Retinal pigment epithelial cell (primary cell): ENCODE data around the gene GAPDHS.

ENCODE experiments used
- DNase-seq: peaks from one replicate; pipeline ENCODE4 v3.0.0-alpha.2; 2010; ENCODE audit warnings: low read depth
- H3K4me3 ChIP-seq: 2 replicates; pipeline ENCODE4 v1.5.1; 2011; ENCODE audit warnings: mild to moderate bottlenecking, low read length, control low read depth, moderate library complexity
- TF ChIP-seq, protein P1 (sequence below): conservative IDR thresholded peaks from 2 replicates; pipeline ENCODE4 v1.5.1; 2011; ENCODE audit warnings: low read depth, low read length, control low read depth, inconsistent platforms

Gene GAPDHS

DNA sequence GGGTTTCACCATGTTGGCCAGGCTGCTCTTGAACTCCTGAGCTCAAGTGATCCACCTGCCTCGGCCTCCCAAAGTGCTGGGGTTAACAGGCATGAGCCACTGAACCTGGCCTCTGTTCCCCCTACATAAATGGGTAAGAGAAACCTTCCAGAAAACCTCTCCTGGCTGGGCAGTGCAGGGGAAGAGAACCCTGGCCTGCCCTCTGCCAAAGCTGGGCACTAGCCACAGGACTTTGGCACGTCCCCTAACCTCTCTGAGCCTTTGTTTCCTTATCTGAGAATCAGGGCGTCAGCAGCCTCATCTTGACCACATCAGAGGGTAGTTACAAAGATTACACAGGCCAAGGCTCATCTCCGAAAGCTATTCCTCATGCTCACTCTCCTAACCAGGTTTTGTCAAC lies 7.4 kb upstream of the GAPDHS start:
- TF ChIP-seq, protein P1, sequence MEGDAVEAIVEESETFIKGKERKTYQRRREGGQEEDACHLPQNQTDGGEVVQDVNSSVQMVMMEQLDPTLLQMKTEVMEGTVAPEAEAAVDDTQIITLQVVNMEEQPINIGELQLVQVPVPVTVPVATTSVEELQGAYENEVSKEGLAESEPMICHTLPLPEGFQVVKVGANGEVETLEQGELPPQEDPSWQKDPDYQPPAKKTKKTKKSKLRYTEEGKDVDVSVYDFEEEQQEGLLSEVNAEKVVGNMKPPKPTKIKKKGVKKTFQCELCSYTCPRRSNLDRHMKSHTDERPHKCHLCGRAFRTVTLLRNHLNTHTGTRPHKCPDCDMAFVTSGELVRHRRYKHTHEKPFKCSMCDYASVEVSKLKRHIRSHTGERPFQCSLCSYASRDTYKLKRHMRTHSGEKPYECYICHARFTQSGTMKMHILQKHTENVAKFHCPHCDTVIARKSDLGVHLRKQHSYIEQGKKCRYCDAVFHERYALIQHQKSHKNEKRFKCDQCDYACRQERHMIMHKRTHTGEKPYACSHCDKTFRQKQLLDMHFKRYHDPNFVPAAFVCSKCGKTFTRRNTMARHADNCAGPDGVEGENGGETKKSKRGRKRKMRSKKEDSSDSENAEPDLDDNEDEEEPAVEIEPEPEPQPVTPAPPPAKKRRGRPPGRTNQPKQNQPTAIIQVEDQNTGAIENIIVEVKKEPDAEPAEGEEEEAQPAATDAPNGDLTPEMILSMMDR, result no peak
- DNase-seq, result no peak
- H3K4me3 ChIP-seq, result no peak overlapping the region

DNA sequence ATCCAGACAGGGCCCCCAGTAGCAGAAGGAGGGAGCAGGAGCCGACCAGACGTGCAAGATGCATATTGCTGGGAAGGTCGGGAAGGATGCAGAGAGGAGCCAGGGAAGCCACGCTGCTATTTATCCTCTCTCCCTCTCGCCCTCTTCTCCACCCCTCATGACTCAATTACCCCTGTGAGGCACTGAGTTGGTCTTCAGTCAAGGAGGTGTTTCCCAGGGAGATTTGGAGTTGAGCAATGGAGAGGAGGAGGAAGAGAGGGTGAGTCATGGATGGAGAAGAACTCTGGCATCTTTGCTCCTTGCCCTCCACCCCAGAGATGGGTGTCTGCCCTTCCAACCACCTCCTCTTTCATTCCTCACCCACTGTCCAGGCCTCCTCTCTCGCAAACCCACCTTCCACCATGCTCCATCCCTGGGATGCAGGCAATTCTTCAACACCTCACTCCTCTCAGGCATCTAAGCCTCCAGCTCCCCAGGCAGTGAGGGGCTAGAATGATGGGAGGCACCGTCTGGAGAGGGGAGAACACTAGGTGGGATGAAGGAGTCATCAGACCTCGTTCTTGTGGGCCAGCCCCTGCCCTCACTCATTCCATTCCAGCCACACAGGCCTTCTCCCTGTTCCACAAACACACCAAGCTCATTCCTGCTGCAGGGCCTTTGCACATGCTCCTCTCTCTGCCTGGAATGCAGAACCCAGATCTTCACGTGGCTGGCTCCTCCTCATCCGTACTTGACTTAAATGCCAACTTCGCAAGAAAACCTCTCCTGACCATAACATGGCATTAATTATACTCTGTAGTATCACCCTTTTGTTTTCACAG lies 4.8 kb upstream of the GAPDHS start, which contains the start of gene SBSN:
TSS of gene SBSN (minus strand) at position 94 of the 821 bp plus-strand sequence. CDS start at position 64, 30 bp downstream.
- no peak for DNase-seq
- TF ChIP-seq, protein P1, result no peak
- no peak within 1 kb of the TSS for H3K4me3 ChIP-seq

DNA sequence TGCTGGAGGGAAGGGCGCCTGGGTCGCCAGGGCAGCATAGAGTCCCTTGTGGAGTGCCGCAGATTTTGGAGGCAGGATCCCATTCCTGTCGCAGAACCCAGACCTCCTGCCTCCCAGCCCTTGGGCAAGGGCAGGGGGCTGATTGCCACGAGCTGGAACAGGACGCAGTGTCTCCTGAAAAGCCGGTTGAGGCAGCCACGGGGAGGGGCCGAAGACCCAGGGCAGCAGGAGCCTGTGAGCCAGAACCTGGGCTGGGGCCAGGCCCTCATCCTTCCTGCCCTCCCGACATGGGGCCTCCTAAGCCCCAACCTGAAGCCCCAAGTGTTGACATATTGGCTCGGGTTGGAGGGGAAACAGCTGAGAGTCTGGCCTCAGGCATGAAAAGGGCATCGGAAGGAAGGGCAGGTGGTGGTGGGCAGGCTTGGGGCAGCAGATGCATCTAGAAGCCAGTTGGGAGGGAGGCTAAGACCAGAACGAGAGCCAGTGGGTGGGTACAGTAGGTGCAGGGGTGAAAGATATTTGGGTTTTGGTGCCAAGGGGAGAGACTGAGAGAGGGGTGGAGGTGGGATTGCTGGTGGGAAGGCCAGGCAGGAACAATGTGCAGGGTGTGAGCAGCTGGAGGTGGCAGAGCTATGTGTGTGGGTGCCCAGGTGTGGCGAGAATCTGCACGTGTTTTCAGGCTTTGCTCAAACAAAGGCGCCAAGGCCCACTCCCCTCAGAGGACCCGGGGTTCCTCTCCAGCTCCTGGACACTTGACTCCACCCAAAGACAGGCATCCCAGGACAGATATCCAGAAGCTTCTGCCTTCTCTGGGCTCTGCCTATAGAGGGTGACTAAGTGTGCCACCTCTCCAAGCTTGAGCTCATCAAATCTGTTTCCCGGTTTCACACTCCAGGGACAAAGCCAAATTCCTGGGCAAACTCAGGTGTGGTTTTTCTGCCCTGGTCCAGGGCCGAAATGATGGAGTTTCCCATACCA lies 3.7 kb upstream of the GAPDHS start:
- H3K4me3 ChIP-seq, result no peak overlapping the region
- DNase-seq, result no peak
- TF ChIP-seq, protein P1, result no peak

DNA sequence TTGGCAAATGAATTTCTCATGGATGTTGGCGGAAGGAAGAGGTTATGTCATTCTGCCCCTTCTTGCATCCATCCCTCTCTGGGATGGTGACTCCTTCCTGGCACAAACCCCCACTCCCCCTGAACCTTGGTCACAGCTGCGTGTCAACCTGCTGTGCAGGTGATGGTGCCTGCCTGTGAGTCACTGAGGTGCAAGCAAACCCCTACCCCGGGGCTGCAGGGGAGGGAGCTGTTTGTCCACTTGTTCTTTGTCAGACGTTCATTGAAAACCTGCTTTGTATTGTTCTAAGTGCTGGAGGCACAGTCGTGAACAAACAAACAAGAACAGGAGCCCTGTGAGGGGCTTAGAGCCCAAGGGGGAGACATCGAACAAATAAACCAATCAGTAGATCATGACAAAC lies 2.0 kb upstream of the GAPDHS start:
- H3K4me3 ChIP-seq, result no peak overlapping the region
- DNase-seq, result no peak
- TF ChIP-seq, protein P1, result no peak

DNA sequence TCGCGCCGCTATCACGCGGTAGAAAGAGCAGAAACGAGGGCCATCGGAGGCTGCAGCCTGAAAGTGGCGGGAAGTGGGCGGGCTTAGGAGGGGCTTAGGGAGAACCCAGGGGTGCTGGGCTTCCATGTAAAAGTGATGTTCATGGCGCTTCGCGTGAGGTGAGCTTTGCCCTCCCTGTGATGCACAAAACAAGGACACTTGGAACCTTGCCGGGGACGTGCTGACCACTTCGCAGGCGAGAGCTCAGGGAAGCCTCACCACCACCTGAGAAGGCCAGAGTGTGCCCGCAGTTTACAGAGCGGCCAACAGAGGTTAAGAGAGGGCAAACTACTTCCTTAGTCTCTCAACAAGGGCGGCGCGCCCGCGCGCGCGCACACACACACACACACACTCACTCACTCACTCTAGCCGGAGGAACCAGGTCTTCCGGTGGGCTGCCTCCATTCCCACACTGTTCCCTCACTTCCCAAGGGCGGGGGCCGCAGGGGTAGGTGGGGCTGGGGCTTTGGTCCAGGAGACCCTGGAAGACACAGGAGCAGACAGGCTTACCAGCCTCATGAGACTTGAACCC lies 651 bp downstream of the GAPDHS start:
- no peak for DNase-seq
- peak overlapping the region; percentile 8 for H3K4me3 ChIP-seq
- TF ChIP-seq, protein P1, result no peak

DNA sequence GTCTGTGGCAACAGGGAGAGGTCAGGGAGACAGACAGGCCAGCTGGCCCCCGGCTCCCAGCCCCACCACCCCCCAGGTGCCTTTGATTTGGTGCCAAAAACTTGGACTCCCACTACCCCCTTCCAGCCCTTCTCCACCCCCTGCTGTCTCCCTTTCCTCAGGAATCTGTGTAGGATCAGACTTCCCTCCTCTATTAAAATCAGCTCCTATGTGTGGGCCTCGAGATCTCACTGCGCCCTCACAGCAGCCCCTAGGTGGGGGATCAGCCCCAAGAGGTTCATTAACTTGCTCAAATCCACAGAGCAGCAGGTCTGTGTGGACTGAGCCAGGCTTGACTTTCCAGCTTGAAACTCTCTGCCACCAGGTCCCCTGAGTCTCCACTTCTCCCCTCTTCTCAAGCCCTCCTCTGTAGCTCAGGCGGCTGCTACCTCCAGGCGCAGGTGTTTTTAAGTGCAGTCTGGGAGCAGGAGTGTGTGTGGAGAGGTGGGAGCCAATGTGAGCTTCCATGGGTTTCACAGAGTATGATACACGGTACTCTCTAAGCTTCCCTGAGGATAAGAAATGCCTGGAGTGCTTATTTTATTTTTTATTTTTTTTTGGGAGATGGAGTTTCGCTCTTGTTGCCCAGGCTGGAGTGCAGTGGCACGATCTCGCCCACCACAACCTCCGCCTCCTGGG lies 1.7 kb downstream of the GAPDHS start:
- H3K4me3 ChIP-seq, result no peak overlapping the region
- TF ChIP-seq, protein P1, result no peak
- DNase-seq, result no peak
